Mucosa of rectum (tissue), 2 donors: Measurements from ENCODE around the gene FUCA2.
"Not testable (repeated sequence)": the region's sequence is repeated elsewhere in the genome, so short reads cannot be mapped to it uniquely, and the experiment has no call there.

Experiments
- H3K27ac ChIP-seq, 2 donors: one replicate each; pipeline ENCODE4 v1.7.0; 2013; ENCODE audit warnings: inconsistent platforms in 2 of 2, low read depth in 2 of 2, low read length in 2 of 2
- H3K27me3 ChIP-seq, 2 donors: one replicate each; pipeline ENCODE4 v1.7.0; 2013; ENCODE audit warnings: low read length in 2 of 2; ENCODE audit not compliant: control insufficient read depth in 2 of 2, insufficient read depth in 2 of 2
- H3K36me3 ChIP-seq, 2 donors: one replicate each; pipeline ENCODE4 v1.7.0; 2013; ENCODE audit warnings: low read length in 2 of 2; ENCODE audit not compliant: control insufficient read depth in 2 of 2, insufficient read depth in 2 of 2
- H3K4me1 ChIP-seq, 2 donors: one replicate each; pipeline ENCODE4 v1.7.0; 2013; ENCODE audit warnings: low read length in 2 of 2, mild to moderate bottlenecking in 1 of 2; ENCODE audit not compliant: control insufficient read depth in 2 of 2, insufficient read depth in 2 of 2
- H3K4me3 ChIP-seq, 2 donors: one replicate each; pipeline ENCODE4 v1.7.0; 2013; ENCODE audit warnings: low read length in 2 of 2
- H3K9ac ChIP-seq, 2 donors: one replicate each; pipeline ENCODE4 v1.7.0; 2013; ENCODE audit warnings: low read length in 2 of 2, low read depth in 1 of 2, mild to moderate bottlenecking in 1 of 2
- H3K9me3 ChIP-seq, 2 donors: one replicate each; pipeline ENCODE4 v1.7.0; 2013; ENCODE audit warnings: low read length in 2 of 2; ENCODE audit not compliant: control insufficient read depth in 2 of 2
- donor health status: healthy.
- donor health status: Normal muscosa, but diverticular disease.

FUCA2 gene

DNA sequence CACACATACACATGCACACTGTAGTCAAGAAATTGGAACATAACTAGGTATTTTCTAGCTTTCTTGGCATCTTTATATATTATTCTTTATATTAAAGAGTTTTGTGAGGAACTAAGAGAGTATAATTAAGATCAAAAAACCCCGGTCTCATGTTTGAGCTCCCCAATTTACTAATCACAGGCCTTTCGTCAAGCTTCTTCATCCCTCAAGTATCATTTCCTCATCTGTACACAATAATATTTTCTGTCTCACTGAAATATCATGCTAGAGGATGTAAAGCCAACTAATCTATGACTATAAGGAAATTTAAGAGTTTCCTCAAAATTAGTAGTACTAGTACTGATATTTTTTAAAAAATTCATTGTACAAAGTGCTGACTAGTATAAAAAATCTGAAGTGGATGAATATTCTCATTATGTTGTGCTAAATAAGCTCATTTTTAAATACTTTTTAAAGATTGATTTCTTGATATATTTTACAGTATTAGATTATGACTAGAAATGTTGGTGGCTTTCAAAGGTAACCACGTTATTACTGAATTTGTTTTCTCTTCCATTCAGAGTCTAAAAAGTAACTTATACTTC lies 32.9 kb downstream of the FUCA2 start:
- Histone ChIP-seq H3K27ac (no peak overlapping the region), H3K4me1 (no peaks in the 10 kb centered on the region), H3K27me3 (no peaks in the 10 kb centered on the region), H3K9ac (no peak overlapping the region), H3K4me3 (no peak overlapping the region), H3K36me3 (peaks cover 3 to 10% of the 10 kb centered on the region in 2 donors), H3K9me3 (no peaks in the 10 kb centered on the region)

DNA sequence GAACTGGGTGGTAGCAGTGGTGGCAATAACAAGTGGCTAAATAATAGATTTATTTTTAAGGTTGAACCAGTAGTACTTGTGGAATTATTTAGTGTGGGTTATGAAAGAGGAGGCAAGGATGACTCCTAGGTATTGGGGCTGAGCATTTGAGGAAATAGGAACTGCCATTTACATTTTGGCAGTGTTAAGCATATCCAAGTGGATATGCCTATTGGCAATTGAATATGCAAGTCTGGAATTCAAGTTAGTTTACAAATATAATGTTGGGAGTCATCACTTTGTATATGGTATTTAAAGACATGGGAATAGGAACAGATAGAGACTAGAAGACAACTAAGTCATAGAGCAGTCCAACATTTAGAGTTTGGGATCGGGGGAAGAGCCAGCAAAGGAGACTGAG lies 35.0 kb downstream of the FUCA2 start:
- no peak overlapping the region for H3K4me3 ChIP-seq
- no peak overlapping the region for H3K27ac ChIP-seq
- no peaks in the 10 kb centered on the region for H3K27me3 ChIP-seq
- H3K4me1 ChIP-seq = no peaks in the 10 kb centered on the region
- H3K9ac ChIP-seq = no peak overlapping the region
- H3K9me3 ChIP-seq = no peaks in the 10 kb centered on the region
- peaks cover 9 to 16% of the 10 kb centered on the region in 2 donors for H3K36me3 ChIP-seq

DNA sequence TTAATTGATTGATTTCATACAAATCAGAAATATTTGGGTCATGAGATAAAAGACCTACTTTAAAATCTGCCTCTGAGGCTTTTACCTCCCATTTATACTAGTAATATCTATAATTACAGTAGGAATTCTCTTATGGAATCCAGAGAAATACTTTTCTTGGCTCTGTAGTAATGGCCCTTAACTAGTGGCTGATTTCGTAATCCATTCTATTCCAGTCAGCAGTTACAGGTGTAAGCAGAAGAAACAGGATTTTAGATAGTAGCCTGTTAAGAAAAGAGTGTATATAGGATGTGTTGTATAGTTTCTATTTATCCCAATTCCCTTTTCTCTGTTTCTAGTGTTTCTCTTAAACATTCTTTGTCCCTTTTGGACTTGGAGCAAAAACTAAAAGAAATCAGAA lies 39.7 kb downstream of the FUCA2 start:
- H3K9me3 ChIP-seq = no peaks in the 10 kb centered on the region
- H3K27me3 ChIP-seq = no peaks in the 10 kb centered on the region
- no peak overlapping the region for H3K27ac ChIP-seq
- no peak overlapping the region for H3K9ac ChIP-seq
- peaks cover 9 to 16% of the 10 kb centered on the region in 2 donors for H3K36me3 ChIP-seq
- no peak overlapping the region for H3K4me3 ChIP-seq
- H3K4me1 ChIP-seq = no peaks in the 10 kb centered on the region

DNA sequence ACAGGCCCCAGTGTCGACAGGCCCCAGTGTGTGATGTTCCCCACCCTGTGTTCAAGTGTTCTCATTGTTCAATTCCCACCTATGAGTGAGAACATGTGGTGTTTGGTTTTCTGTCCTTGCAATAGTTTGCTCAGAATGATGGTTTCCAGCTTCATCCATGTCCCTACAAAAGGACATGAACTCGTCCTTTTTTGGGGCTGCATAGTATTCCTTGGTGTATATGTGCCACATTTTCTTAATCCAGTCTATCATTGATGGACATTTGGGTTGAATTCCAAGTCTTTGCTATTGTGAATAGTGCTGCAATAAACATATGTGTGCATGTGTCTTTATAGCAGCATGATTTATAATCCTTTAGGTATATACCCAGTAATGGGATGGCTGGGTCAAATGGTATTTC lies 42.7 kb downstream of the FUCA2 start:
- H3K36me3 ChIP-seq = not testable (repeated sequence)

DNA sequence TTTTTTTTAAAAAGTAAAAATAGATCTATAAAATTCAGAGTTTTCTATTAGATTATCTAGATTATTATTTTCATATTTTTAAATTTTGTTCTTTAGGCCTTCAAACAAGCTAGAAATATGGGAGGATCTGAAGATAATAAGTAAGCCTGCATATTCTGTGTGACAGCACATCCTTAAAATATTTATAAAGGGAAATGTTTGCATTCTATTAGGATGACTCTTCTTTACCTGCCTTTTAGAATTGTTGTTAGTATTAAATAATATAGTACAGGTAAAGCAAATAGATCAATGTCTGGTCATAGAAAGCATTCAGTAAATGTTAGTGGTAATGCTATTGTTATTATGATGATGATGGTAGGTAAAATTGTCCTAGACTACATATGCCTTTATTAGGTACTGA lies 43.5 kb downstream of the FUCA2 start:
- no peaks in the 10 kb centered on the region for H3K9me3 ChIP-seq
- no peak overlapping the region for H3K9ac ChIP-seq
- H3K36me3 ChIP-seq = peaks cover 6 to 9% of the 10 kb centered on the region in 2 donors
- H3K4me1 ChIP-seq = no peaks in the 10 kb centered on the region
- no peak overlapping the region for H3K4me3 ChIP-seq
- no peak overlapping the region for H3K27ac ChIP-seq
- H3K27me3 ChIP-seq = no peaks in the 10 kb centered on the region

More for the DNA sequence above, 42.7 kb downstream of the FUCA2 start:
- H3K4me3 ChIP-seq, H3K27me3 ChIP-seq, H3K27ac ChIP-seq, H3K4me1 ChIP-seq, H3K9ac ChIP-seq, H3K9me3 ChIP-seq: not testable (repeated sequence)

DNA sequence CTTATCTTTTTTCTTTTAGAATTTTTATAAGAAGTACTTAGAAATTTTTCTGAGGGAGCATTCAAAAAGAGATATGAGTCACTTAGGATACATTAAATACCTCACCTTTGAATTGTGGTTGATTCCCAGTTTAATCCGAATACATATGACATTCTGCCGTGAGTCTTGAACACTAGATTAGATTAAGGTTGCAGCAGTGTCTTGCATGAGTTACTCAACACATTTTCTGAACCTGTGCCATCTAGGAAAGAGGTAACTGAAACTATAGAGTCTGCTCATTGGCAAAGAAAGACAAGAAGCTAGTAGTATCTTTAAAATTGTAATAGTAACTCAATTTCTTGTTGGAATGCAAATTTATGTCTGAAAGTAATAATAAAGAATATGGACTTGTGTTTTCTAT lies 46.0 kb downstream of the FUCA2 start:
- H3K27me3 ChIP-seq = no peaks in the 10 kb centered on the region
- H3K36me3 ChIP-seq = peaks cover 0 to 8% of the 10 kb centered on the region in 2 donors
- no peak overlapping the region for H3K4me3 ChIP-seq
- no peak overlapping the region for H3K27ac ChIP-seq
- no peaks in the 10 kb centered on the region for H3K9me3 ChIP-seq
- H3K9ac ChIP-seq = no peak overlapping the region
- no peaks in the 10 kb centered on the region for H3K4me1 ChIP-seq

DNA sequence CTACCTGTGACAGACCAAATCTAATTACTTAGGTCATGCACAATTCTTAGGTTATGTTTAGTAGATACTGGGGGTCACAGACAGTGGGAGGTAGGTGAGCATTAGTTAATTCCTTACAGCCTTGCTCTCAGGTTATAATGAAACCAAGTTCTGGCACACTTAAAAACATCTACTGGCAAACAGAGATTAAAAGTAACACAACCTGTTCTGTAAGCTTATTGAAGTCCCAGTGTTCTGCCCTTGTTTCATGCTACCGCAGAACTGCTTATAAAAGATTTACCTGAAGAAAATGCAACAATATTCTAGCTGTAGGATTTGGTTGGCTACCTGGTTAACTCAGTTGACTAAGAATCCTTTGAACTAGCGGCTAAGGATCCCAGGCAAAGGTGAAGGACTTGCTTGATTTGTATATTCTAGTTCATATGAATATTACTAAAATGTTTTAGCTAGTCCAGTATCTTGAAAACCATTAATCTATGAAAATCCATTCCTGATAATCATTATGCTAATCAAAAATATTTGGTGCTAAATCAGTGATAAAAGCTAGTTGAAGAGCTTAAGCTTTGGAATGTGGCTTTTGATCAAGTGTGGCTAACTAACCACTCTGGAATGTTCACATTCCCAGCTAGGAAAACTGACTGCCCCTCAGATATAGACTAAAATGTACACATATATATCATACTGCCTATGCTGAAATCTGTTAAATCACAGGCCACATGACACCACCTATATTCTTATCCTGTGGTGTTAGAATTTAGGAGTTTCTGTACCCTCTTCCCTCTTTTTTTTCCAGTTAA lies 53.8 kb downstream of the FUCA2 start:
- Histone ChIP-seq H3K4me3 (no peak overlapping the region), H3K9me3 (no peaks in the 10 kb centered on the region), H3K36me3 (peaks cover 3 to 7% of the 10 kb centered on the region in 2 donors), H3K4me1 (no peaks in the 10 kb centered on the region), H3K27ac (no peak overlapping the region), H3K9ac (no peak overlapping the region), H3K27me3 (no peaks in the 10 kb centered on the region)

DNA sequence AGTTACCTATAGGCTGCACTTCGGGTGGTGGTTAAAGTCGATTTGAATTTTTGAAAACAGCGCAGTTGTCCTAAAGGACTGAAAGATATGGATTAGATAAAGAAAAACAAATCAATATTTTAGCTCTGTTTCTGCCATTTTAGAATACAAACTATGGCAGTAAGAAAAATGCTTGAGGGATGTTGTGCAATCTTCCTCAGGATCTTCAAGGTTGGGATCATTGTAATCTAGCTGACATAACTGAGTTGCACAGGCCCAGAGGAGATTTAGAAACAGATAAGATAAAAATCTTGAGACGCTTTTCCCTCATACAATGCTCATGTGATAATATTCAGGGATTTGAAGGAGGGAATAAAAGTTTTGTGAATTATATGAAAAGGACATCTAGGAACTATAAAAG lies 60.0 kb downstream of the FUCA2 start:
- peak overlapping the region; percentile 88 to 95 for H3K4me3 ChIP-seq
- H3K27me3 ChIP-seq = no peaks in the 10 kb centered on the region
- peaks cover 8 to 13% of the 10 kb centered on the region in 2 donors for H3K4me1 ChIP-seq
- peaks cover 0 to 2% of the 10 kb centered on the region in 2 donors for H3K36me3 ChIP-seq
- H3K9ac ChIP-seq = peak overlapping the region; percentile 65 to 94
- H3K9me3 ChIP-seq = no peaks in the 10 kb centered on the region
- H3K27ac ChIP-seq = no peak overlapping the region

DNA sequence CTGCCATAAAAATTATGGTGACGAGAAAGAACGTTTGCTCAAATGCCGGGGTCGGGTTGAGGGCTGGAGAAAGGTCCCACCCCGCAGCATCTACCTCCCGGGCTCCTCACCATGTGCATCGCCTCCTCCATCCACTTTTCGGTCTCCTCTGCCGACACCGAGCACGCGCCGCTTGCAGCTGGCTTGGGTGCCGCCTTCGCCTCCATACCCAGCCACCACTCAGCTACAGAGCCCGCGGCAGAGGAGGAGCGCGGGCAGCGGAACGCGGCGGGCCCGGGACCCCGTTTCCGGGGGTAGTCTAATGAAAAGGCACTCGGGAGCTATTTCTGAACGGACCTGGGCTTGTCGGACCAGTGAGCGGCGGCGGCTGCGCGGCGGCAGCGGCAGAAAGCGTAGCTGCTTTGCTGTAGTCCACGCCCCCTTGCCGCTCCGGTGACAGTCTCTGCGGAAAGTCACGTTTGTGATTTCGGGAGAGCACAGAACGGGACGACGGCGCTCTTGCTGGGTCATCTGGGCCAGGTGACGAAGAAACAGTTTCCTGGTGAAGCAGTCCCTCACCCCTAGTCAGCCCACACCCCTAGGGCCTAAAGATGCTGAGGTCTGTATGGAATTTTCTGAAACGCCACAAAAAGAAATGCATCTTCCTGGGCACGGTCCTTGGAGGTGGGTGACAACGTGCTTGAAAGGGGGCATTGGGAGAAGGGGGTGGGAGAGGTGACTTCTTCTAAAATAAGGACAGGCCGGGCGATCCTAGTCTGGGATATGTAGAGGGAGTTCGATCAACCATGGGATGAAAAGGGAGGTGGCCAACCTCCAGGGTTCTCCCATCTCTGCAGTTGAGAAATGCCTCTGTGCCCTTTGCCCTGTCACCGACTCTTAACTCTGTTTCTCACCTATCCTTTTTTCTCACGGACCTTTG lies 60.8 kb downstream of the FUCA2 start, which contains the start of the genes ADAT2 and PEX3:
ADAT2 (minus strand) TSS at position 243 of the 919 bp plus-strand sequence; CDS start at position 206, 37 bp downstream.
PEX3 (plus strand) TSS at position 353 of the 919 bp plus-strand sequence; CDS start at position 591, 238 bp downstream.
- H3K9ac ChIP-seq = peak within 1 kb of the TSS; percentile 65 to 94
- peak within 1 kb of the TSS; percentile 56 to 78 for H3K27ac ChIP-seq
- H3K4me3 ChIP-seq = peak within 1 kb of the TSS; percentile 88 to 95
- H3K36me3 ChIP-seq = peaks cover 0 to 2% of the 10 kb centered on the region in 2 donors
- H3K4me1 ChIP-seq = peaks cover 8 to 13% of the 10 kb centered on the region in 2 donors
- no peaks in the 10 kb centered on the region for H3K27me3 ChIP-seq
- H3K9me3 ChIP-seq = no peaks in the 10 kb centered on the region
